GM21367 (cell line): ENCODE results near the gene PACRG.

Source experiments
- ATAC-seq: cut with Tn5 transposase; IDR thresholded peaks from one replicate; pipeline ENCODE4 v1.9.1; 2021; ENCODE audit not compliant: unreplicated experiment

PACRG gene

DNA sequence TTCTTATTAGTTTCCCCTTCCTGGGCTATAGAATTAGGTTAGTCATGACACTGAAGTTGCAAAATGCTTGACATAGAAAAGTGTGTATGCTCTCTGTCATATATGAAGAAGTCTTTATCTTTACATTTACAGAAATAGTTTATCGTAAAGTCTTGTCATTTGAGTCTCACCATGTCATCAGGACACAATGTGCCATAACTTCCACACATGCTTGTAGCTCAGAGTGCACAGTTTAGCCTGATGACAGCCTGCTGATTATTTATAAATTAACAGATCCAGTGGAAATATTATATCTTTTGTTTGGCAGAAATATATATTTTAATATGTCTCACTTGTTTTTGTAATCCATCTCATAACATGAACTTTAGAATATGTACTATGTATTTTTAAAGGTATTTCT lies 399.8 kb downstream of the PACRG start:
- ATAC-seq = no peak

DNA sequence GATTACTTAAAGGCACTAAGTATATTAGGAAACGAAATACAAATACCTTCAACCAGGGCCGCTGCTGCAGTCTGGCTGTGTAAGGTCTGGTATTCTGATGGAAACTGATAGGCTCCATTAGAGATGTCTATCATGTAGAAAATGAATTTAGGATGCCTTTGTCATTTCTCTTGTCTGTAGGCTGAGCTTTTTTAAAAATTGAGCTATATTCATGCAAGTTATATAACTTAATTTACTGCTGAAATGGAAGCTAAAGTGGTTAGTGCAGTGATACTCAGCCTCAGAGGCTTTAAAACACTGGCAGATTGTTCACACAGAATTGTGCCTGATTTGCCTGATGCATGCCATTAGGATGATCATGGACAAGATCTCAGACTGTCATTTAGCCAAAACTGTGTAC lies 400.6 kb downstream of the PACRG start:
- ATAC-seq = no peak

DNA sequence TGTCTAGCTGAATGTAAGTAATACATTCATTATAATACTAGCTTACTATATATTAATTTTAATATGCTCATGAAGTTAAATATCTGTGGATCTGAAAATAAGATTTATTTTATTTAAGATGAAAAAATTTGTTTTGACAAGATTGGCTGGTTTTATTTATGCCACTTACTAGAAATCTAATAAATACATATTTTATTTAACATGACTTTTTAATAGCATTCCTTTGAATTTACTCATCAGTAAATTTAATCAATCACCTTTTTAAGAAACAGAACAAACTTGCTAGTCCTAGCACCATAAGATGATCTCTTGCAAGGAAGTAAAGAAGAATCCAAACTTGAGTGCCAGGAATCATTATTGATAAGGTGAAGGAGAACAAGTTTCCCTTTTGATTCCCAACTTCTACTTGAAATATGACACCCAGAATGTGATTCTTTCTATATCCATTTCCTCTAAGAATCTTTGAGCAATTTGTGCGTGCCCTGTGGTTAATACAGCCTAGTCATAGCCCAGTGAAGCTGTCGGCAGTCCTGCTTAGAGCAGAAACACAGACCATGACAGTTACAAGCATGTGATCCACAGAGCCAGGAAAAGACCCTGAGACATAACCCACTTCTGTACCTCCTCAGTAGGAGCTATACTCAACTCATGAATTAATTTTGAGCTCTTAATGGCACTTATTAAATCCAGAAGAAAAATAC lies 404.4 kb downstream of the PACRG start:
- ATAC-seq = no peak

DNA sequence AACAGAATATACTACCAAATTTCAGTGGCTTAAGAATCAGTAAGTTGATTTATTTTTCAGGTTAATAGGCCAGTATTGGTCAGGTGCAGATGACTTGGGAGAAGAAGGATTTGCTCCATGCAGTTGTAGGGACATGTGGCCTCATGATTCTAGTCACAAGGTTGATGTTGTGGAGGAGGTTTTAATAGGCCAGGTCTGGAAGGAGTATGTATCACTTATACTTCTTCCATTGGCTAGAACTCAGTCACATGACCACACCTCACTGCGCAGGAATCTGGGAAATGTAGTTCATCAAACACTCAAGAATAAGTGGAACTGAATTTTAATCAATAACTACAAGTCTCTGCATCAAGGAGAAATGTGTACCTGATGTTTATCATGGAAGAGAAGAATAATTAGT lies 405.2 kb downstream of the PACRG start:
- no peak for ATAC-seq

DNA sequence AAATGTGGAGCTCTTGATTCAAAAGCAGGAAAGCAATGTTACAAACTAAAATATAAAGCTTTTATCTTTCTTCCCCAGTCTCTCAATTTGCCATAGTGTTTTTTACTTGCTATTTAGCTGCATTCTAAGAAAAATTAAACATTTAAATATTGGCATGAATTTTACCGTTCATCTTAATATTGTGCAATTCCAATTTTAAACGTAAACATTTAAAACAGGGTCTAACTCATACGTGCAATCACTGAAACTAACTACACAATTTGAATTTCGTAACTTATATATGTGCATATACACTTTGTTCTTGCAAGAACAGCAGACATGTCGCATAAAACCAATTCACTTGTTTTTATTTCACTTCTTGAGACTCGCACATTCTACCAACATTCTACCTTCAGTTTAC lies 405.9 kb downstream of the PACRG start:
- no peak for ATAC-seq

DNA sequence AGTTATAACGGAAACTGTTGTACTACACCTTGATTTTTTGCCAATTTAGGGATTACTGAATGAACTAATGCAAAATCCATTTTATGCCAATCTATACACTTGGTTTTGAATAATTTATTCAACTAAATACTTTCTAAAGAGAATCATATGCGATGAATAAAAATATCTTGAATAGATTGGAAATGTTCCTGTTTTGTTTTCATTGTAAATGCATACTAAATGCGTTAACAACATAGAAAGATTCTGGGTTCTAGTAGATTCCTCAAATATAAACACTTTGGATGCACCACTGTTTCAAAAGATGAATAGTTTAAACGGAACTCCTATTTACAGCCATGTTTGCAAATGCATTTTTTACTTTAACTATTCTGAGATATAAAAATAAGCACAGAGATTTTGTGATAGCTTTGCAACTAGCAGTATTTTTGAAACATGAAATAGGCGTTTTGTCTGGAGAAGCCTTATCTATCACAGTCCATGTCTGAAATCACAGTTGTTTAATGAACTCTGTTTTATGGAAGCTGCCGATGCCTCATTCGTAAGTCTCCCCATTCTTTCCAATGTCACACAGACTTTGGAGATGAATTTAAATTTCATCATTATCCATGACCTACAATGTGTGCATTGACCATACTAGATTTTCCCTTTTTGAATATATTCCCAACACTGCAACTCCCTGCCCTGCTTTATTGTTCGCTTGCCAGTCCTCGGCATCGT lies 409.1 kb downstream of the PACRG start:
- ATAC-seq = no peak

DNA sequence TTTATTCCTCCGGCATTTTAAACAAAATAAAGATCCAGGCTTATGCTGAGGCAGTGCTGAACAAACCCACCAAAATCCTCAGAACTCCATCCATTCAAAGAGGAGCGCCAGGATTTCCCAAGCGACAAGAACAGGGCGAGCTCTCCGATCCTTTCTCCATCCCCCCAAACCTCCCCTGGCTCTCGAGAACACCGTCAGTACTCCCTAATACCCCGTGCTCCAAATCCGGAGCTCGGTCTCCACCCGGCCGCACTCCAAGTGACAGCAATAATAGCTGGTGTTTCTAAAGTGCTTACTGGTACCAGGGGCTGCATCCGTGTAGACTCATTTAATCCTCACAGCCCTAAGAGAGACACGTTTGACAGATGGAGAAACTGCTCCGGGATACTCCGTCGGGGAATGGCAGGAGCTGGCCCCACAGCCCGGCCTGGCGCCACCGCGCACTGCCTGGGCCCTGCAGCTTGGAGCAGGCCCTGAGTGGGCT lies 409.7 kb downstream of the PACRG start:
- no peak for ATAC-seq

DNA sequence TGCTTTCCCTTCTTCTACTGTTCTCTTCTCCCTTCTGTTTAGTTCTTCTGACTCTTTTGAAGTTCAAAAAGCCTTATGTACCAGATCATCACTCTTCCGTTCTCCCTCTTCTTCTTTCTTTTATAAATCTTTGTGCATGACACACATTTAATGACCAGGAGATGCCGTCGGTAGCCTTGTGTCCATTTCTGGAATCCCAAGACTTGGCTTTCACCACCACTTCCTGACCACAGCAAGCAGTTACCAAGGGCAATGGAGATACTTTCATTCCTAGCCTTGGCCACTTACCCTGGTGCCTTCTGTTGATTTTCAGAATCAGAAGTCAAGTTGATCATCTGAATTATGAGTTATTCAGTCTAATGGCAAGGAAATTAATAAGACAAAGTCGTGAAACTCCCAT lies 418.3 kb downstream of the PACRG start:
- no peak for ATAC-seq

DNA sequence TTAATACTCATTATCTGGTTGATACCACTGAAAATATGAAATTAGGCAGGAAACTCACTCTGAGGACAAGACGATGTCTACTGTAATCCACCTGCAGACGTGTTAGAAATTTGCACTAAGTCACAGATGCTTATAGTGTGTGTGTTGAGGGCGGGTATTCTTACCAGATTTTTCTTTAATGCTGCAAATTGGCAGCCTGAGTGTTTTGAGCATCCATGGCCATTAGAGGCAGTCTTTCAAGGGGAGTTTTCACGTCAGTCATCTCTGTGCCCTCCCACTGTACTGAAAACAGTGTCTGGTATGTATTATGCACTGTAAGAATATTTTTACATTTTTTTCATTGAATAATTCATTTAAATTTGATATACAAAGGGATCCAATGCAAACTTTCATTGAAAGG lies 420.2 kb downstream of the PACRG start:
- no peak for ATAC-seq

DNA sequence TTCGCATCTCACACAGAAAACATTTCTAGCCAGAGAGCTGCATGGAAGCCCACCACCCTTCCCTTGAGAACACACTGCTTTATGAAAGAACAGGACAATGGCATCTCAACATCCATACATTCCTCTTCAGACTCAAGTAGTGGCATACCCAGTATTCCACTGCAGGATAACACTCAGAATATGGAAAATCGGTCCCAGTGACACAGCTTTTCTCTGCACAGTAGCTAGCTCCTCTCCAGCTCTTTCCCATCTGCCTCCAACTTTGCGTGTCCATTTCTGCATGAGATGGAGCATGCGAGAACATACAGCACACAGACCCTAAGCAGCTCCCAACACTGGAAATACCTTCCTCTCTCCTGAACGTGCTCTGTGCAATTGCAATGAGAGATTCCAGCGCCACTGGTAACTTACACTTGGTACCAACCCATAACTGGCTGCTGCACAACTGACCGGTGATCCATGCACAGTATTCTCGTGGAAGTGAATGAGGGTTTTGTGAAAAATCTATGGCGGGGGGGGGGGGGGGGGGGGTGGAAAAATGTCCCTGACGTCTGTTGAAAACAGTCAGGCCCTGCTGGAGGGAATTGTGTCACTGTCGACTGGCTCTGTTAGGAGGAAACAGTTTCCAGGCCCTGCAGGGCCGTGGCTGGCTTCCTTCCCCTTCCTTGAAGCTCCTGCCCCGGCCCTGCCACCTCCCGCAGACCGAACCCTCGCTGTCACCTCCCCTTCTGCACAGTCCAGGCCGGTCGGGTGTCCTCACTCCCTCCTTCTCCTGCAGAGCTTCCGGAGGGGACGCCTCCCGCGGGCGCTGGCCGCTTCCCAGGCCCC lies 420.9 kb downstream of the PACRG start:
- ATAC-seq = no peak

DNA sequence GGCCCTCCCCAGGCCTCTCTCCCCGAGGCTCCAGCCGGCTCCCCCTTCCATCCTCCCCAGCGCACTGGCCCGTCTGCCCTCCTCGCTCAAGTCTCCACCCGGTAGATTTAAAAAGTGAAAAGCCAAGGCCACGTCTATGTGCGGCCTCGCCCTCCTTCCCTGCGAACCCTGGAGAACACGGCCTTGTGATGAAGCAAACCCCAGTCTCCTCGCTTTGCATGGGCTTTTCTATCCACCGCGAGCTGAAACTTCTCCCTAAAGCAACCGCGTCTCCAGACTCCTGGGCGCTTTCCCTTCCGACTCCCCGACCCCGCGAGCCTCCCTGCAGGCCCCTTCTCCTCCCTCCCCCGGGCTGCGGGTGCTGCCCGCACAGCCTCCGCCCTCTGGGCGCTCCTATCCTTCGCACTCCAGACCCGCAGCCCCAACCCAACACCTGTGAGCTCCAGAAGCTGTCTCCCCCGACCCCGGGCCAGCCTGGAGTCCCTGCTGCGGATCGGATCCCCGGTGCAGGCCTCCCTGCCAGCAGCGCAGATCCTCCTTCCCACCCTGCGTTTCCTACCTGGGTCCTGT lies 421.6 kb downstream of the PACRG start:
- ATAC-seq = no peak

DNA sequence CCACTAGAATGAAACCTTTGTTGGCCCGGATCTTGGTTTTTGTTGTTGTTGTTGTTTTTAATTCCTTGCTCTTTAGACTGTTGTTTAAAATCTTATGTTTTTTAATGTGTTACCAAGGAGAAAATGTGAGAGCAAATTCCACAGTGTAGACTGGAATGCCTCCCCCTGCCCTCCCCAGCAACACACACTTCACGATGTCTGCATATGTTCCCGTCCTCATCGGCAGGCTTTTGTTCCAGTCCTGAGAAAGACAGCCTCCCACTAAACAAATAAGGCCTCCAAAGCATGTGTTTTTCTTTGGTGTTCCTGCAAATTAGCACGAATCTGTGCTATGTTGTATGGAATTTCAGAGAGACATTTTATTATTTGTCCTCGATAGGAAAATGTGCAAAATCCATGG lies 423.4 kb downstream of the PACRG start:
- no peak for ATAC-seq

DNA sequence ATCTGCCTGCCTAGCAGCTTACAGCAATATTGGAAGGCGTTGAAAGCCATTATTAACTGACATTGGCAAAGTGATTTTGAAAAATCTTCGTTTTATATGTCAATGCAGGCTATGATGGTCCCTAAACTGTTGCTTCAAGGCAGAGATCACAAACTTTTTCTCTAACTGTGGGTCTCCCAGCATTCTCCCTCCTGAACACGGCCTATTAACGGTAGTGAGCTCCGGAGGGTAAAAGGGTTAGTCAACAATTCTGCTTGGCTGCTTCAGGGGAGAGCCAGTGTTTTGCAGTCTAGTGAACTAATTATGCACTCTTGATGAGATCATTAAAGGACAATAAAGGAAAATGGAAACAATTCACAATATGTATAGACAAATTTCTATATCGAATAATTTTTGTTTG lies 424.9 kb downstream of the PACRG start:
- ATAC-seq = no peak

DNA sequence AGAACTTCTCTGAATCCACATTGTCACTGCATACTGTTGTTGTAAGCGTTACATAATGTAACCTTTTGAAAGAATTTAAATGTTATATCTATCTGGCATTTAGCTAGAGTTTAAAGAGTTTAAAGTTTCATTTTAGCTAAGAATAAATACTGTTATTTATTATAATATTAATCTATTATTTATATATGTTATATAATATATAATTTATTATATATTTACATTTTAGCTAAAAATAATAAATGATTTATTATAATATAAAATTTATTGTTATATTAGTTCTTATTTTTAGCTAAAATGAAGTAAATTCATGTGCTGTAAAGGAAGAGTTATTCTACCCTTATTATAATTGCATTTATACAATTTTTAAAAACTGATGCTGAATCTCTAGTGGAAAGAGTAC lies 431.3 kb downstream of the PACRG start:
- ATAC-seq = no peak

DNA sequence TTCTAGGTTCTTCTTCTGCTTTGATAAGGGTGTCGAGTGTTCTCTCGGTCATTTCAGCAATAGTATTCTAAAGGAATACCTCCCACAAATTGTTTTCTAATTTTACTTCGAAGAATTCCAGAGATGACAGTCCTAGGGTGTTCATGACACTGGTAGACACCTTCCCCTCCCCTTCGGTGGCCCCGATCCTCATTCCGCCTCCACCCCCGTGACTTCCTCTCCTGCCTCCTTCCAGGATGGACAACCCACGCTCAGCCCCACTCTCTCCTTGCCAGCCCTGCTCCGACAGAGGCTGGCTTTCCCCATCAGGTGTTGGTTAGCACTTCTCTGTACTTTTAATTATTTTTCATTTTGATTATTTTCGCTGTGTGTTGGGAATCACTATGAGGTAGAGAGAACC lies 431.9 kb downstream of the PACRG start:
- no peak for ATAC-seq

DNA sequence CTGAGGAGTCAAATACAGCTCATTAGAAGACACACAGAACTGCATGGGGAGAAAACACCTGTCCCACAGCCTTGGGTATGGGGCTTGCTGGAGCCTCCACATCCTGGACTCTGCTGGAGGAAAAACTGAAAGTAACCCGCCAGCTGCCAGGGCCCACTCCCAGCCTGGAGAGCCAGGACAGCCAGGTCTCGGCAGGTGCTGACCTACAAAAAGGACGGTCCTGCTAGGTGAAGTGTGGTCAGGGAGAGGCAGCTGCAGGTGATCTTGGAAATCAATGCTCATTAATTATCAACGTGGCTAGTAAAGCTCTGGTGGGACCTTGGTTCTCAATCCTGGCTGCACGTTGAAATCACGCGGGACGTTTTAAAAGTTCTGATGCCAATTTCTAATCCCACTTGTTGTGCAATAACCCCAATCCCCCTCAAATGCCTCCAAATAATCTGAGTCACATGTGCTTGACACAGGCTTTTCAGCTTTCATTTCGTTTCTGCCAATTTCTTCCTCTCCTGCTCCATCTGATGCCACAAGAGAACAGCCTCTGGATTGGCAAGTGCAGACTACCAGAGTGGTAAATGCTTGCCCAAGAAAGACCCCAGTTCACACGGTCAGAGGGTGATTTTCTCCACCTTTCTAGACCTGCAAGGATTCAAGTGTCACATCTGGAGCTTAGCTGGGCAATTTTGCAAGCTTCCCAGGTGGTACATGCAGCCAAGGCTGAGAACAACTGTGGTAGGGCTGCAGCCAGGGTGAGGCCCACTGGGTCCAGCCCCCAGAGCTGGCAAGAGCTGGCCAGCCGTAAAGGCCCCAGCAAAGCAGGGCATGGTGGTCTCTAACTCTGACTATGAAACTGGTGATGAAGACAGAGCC lies 434.5 kb downstream of the PACRG start:
- ATAC-seq = no peak

DNA sequence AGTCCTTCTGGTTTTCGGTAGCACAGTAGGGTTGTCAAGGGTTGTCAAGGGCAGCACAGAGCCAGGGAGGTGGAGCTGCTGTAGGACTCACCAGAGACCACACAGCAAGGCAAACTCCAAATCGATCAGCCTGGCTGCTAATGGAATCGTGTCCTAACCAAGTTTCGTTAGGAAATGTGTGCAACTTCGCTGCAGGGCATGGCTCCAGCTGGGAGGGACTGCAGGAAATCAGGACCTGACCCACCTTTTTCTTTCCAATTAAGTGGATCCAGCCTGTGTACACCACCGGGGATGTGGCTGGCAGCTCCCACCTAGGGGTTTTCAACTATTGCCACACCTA lies 435.1 kb downstream of the PACRG start:
- ATAC-seq = no peak

DNA sequence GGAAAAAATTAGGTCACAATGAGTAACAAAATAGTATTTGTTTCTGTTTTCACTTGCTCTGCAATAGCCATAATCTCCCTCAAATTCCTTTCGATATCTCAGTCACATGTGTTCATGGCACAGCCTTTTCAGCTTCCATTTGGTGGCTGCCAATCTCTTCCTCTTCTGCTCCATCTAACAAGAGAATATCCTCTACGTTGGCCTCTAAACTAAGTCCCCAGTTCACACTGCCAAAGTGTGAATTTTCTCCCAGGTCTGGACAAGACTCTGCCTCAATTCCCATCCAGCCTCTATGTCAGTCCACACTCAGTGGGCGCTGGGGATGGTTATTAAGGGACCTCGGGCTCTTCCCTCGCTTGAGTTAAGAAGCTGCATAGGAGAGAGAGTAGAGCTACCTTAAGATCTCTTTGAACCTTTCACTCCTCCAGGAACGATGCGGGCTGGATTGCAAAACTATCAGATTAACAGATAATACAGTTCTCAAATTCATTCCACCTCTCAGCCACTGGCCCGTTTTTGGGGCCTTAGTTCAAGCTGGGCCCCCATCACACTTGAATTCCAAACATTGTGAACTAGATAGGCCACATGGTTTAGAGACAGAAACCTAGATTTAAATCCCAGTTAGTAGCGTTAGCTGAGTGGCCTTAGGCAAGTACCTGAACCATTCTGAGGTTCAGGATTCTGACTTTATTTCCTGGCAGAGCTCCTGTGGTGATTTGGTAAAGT lies 436.6 kb downstream of the PACRG start:
- ATAC-seq = no peak

DNA sequence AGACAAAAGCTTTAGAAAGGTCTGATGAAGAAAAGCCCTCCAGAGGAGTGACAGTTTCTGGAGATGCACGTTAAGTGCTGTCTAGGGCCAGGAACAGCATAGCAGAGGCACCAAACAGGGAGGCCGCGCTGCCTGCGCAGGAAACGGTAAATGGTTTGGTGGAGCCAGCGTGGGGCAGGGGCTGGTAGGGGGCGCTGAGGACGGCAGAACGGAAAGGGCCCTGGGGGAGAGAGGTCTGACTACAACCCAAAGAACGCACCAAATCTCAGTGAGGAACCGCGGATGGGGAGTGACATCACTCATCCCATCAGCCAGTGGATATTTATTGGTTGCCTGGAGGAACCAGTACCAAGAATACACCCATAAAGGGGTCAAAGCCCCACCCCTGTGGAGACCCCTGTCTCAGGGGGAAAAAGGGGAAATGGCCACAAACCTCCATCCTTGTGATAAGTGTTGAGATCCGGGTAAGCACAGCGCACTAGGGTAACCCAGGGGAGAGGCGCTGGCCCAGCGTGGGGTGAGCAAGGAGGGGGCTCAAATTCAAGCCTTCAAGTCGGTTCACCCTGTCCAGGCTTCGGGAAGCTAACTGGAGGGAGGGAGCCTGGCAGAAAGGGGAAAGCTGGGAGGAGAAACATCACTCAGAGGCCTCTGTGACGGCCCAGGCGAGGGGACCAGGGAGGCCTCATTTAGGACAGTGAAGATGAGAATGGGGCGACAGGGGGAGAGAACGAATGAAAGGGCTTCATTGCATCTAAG lies 437.6 kb downstream of the PACRG start:
- no peak for ATAC-seq
